ENCODE measurements around the gene CSF2.

DNA sequence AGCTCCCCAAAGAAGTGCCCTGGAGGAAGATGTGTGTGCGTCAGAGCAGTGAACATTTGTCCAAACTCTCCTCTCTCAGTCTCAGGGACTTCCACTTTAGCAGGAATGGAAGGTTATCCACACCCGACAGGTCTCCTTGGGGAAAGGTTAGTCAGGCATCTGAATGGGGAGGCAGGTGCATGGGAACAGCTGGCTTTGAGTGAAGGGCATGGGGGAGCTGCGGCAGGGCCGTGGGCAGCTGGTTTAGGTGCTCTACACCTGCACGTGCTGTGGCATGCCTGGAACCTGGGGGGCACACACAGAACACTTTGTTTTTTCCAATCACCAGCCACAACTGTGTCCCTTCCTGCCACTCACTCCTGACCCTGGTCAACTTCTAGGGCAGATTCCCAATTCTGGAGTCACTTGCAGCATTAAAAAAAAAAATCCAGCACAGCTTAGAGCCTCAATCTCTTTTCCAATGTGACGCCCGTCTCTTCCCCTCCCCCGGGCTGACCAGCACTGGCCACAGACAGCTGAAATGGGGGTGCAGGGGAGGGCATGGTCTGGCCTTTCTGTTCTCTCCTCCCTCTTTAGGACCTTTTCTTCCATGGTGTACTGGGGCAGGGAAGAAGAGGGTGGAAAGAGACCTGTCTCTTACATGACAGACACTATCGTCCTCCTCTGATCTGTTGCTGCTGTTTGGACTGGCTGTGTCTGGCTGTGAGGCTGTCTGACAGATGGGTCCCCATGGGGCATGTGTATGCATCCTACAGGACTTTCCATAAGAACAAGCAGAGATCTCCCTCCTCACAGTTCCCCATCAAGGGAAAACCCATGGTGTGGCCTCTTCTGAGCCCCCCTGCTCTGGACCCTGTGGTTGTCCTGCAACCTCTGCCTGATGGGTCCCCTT, 22.7 kb upstream of the CSF2 start:
- TF ChIP-seq CTCF (conservative IDR thresholded peaks at IDR 0.05) (no peak), ZFX (IDR thresholded peaks at IDR 0.05) (no peak)

All from C4-2B (cell line).